ENCODE measurements around the gene SCTR. TPM values are rescaled to one million over a fixed set of nuclear protein-coding genes. Genes with fewer than 3 reads are reported as not detected.

The SCTR gene
- total and polyA plus RNA-seq, 2 of the 13 experiments (the other 11 are each of a cell fraction or from before 2014, with no cell fraction given) = not detected

- TF ChIP-seq ZNF281 (CRISPR knock-in tag; IDR thresholded peaks at IDR 0.05; ENCODE audit: borderline replicate concordance) = peak; percentile 99
- TF ChIP-seq E2F5 (CRISPR knock-in tag; conservative IDR thresholded peaks at IDR 0.05) = no peak
- peak; percentile 35; the same call in 1 of the 2 replicates for TF ChIP-seq PRDM15 (CRISPR knock-in tag; IDR thresholded peaks at IDR 0.05)
- peak; percentile 50 for TF ChIP-seq HOXA3 (CRISPR knock-in tag; IDR thresholded peaks at IDR 0.05)
- TF ChIP-seq ZBTB25 (CRISPR knock-in tag; IDR thresholded peaks at IDR 0.05) = 0 out of 2 replicates have a peak, but pooled peaks have one; percentile 21
- peak; percentile 18; the same call in 1 of the 2 replicates for TF ChIP-seq MIER2 (CRISPR knock-in tag; IDR thresholded peaks at IDR 0.05)
- TF ChIP-seq HNRNPUL1 (IDR thresholded peaks at IDR 0.05; ENCODE audit: low read depth, low read length) = peak; percentile 95
- 0 out of 2 replicates have a peak, but pooled peaks have one; percentile 82 for TF ChIP-seq ZNF468 (CRISPR knock-in tag; IDR thresholded peaks at IDR 0.05)
- peak; percentile 79 for TF ChIP-seq ZNF781 (CRISPR knock-in tag; IDR thresholded peaks at IDR 0.05; ENCODE audit: borderline replicate concordance, not compliant biosample characterization)
- peak; percentile 64 for TF ChIP-seq DPF2 (CRISPR knock-in tag; IDR thresholded peaks at IDR 0.05; ENCODE audit: borderline replicate concordance, low read depth)
- no peak for TF ChIP-seq STAT5B (CRISPR knock-in tag; IDR thresholded peaks at IDR 0.05)
- TF ChIP-seq KLF9 (CRISPR knock-in tag; IDR thresholded peaks at IDR 0.05; ENCODE audit: low read depth) = no peak
- TF ChIP-seq ZFP82 (CRISPR knock-in tag; IDR thresholded peaks at IDR 0.05; ENCODE audit: borderline replicate concordance) = no peak
- TF ChIP-seq BCL3 (CRISPR knock-in tag; IDR thresholded peaks at IDR 0.05) = no peak; the same call in 1 of the 2 replicates
- no peak for TF ChIP-seq FOXK2 (IDR thresholded peaks at IDR 0.05)
- TF ChIP-seq TCF12 (IDR thresholded peaks at IDR 0.05) = no peak
- peak; percentile 68 for TF ChIP-seq TCF12 (CRISPR knock-in tag; IDR thresholded peaks at IDR 0.05)
- TF ChIP-seq FOXA1 (IDR thresholded peaks at IDR 0.05) = no peak
- TF ChIP-seq FOXA1 (CRISPR knock-in tag; IDR thresholded peaks at IDR 0.05) = peak; percentile 73
- no peak; the same call in 1 of the 2 replicates for TF ChIP-seq RARA (CRISPR knock-in tag; IDR thresholded peaks at IDR 0.05)
Observed at GRCh38 chr2:119487434-119488244, 36.6 kb downstream of the SCTR start (continued).
